ENCODE data around the gene RHCE. TPM values are rescaled to one million over a fixed set of nuclear protein-coding genes. Genes with fewer than 3 reads are reported as not detected.
A peak's percentile ranks its signal among the peaks of the same experiment; 100 is the strongest.

The RHCE gene
- total and polyA plus RNA-seq, 2 donors (not counting 1 experiment from before 2014, with no cell fraction given): 0.50 to 1.2 TPM

GRCh38 chr1:25467616-25468015 lies 47.0 kb upstream of the RHCE start:
- no peaks in the 10 kb centered on the region for H3K27me3 ChIP-seq (ENCODE audit: control insufficient read depth, insufficient read depth, low read length)
- no peaks in the 10 kb centered on the region for H3K4me1 ChIP-seq (ENCODE audit: control insufficient read depth, extremely low read depth, insufficient read depth, low read length)
- TF ChIP-seq CTCF (conservative IDR thresholded peaks at IDR 0.05 in 1 of 2, IDR thresholded peaks at IDR 0.05 in 1 of 2; ENCODE audit: low read depth in 1 of 2, low read length in 2 of 2) (no peak), EZH2 (IDR thresholded peaks at IDR 0.05; ENCODE audit: low read length, missing control alignments) (no peak)
- H3K79me2 ChIP-seq (ENCODE audit: control insufficient read depth, insufficient read depth, low read length): no peaks in the 10 kb centered on the region
- H3K36me3 ChIP-seq (ENCODE audit: control insufficient read depth, insufficient read depth, low read length): no peaks in the 10 kb centered on the region
- H4K20me1 ChIP-seq (ENCODE audit: control insufficient read depth, extremely low read depth, insufficient read depth, low read length): no peaks in the 10 kb centered on the region
- H3K4me2 ChIP-seq (ENCODE audit: extremely low read depth, insufficient read depth, low read length): no peak overlapping the region
- H3K4me3 ChIP-seq (replicated peaks in 1 of 4; ENCODE audit: control extremely low read depth in 1 of 4, insufficient read depth in 1 of 4, low read depth in 3 of 4, low read length in 4 of 4): no peak overlapping the region
- H3K9ac ChIP-seq (ENCODE audit: insufficient read depth, low read length): no peak overlapping the region
- no peaks in the 10 kb centered on the region for H3K9me3 ChIP-seq (ENCODE audit: control insufficient read depth, insufficient read depth, low read depth, low read length)
- H3K27ac ChIP-seq (ENCODE audit: insufficient read depth, low read length): no peak overlapping the region
- no peak overlapping the region for H2AFZ ChIP-seq (ENCODE audit: low read length)
- no peak for DNase-seq (ENCODE audit: low read depth in 2 of 2)

GRCh38 chr1:25467193-25467592 lies 46.6 kb upstream of the RHCE start:
- Histone ChIP-seq H3K4me2 (ENCODE audit: extremely low read depth, insufficient read depth, low read length) (no peak overlapping the region), H2AFZ (ENCODE audit: low read length) (no peak overlapping the region), H3K9me3 (ENCODE audit: control insufficient read depth, insufficient read depth, low read depth, low read length) (no peaks in the 10 kb centered on the region), H3K27ac (ENCODE audit: insufficient read depth, low read length) (no peak overlapping the region), H3K79me2 (ENCODE audit: control insufficient read depth, insufficient read depth, low read length) (no peaks in the 10 kb centered on the region), H4K20me1 (ENCODE audit: control insufficient read depth, extremely low read depth, insufficient read depth, low read length) (no peaks in the 10 kb centered on the region), H3K4me1 (ENCODE audit: control insufficient read depth, extremely low read depth, insufficient read depth, low read length) (no peaks in the 10 kb centered on the region), H3K36me3 (ENCODE audit: control insufficient read depth, insufficient read depth, low read length) (no peaks in the 10 kb centered on the region), H3K27me3 (ENCODE audit: control insufficient read depth, insufficient read depth, low read length) (no peaks in the 10 kb centered on the region), H3K9ac (ENCODE audit: insufficient read depth, low read length) (no peak overlapping the region), H3K4me3 (replicated peaks in 1 of 4; ENCODE audit: control extremely low read depth in 1 of 4, insufficient read depth in 1 of 4, low read depth in 3 of 4, low read length in 4 of 4) (no peak overlapping the region)
- DNase-seq (ENCODE audit: low read depth in 2 of 2): no peak
- TF ChIP-seq EZH2 (IDR thresholded peaks at IDR 0.05; ENCODE audit: low read length, missing control alignments) (no peak), CTCF (conservative IDR thresholded peaks at IDR 0.05 in 1 of 2, IDR thresholded peaks at IDR 0.05 in 1 of 2; ENCODE audit: low read depth in 1 of 2, low read length in 2 of 2) (no peak)

- Histone ChIP-seq H3K9ac (ENCODE audit: insufficient read depth, low read length) (no peak overlapping the region), H3K4me1 (ENCODE audit: control insufficient read depth, extremely low read depth, insufficient read depth, low read length) (no peaks in the 10 kb centered on the region), H3K36me3 (ENCODE audit: control insufficient read depth, insufficient read depth, low read length) (no peaks in the 10 kb centered on the region), H4K20me1 (ENCODE audit: control insufficient read depth, extremely low read depth, insufficient read depth, low read length) (no peaks in the 10 kb centered on the region), H3K4me3 (replicated peaks in 1 of 4; ENCODE audit: control extremely low read depth in 1 of 4, insufficient read depth in 1 of 4, low read depth in 3 of 4, low read length in 4 of 4) (no peak overlapping the region), H3K27ac (ENCODE audit: insufficient read depth, low read length) (no peak overlapping the region), H3K4me2 (ENCODE audit: extremely low read depth, insufficient read depth, low read length) (no peak overlapping the region), H2AFZ (ENCODE audit: low read length) (no peak overlapping the region), H3K9me3 (ENCODE audit: control insufficient read depth, insufficient read depth, low read depth, low read length) (no peaks in the 10 kb centered on the region), H3K27me3 (ENCODE audit: control insufficient read depth, insufficient read depth, low read length) (no peaks in the 10 kb centered on the region), H3K79me2 (ENCODE audit: control insufficient read depth, insufficient read depth, low read length) (no peaks in the 10 kb centered on the region)
- no peak for TF ChIP-seq CTCF (conservative IDR thresholded peaks at IDR 0.05 in 1 of 2, IDR thresholded peaks at IDR 0.05 in 1 of 2; ENCODE audit: low read depth in 1 of 2, low read length in 2 of 2)
- DNase-seq (ENCODE audit: low read depth in 2 of 2): peak in 1 of 2 donors; percentile 38
These were observed 42.1 kb upstream of the RHCE start for GRCh38 chr1:25462732-25463131.
